Panc1 (cell line): ENCODE measurements around the gene WIPF2. TPM values are rescaled to one million over a fixed set of nuclear protein-coding genes. Genes with fewer than 3 reads are reported as not detected.

Experiments
- ATAC-seq: fragments of 200-7000 bp; cut with Tn5 transposase; 2 replicates; pipeline ENCODE4 v1.9.1; 2020; ENCODE audit warnings: mild to moderate bottlenecking, moderate library complexity
- BruUV-seq: library from RNA; stranded (reverse); fragments of 400-500 nt; replicated peaks from 2 replicates; lab custom pipeline; 2021; lab: Mats Ljungman, UMichigan
- CTCF ChIA-PET: fragments of 300-600 bp; sonication (Branson Sonifier 250); formaldehyde crosslinking; loops from one replicate; lab custom pipeline; 2022; ENCODE audit warnings: antibody characterized with exemption; lab: Charles Lee
- POLR2A ChIA-PET: fragments of 300-600 bp; sonication (Branson Sonifier 250); formaldehyde crosslinking; loops from one replicate; lab custom pipeline; 2022; ENCODE audit warnings: antibody characterized with exemption; lab: Charles Lee
- DNase-seq: peaks from one replicate; pipeline ENCODE4 v3.0.0-alpha.2; 2010; ENCODE audit warnings: low read depth, low spot score
- H3K27ac ChIP-seq: 2 replicates; pipeline ENCODE4 v1.5.1; 2011; ENCODE audit warnings: mild to moderate bottlenecking, low read length, inconsistent platforms
- H3K27me3 ChIP-seq: fragments of 200-500 bp; sonication (Bioruptor generic); 2 replicates; pipeline ENCODE4 v1.6.0; 2014; ENCODE audit warnings: low read length, inconsistent platforms; ENCODE audit not compliant: control insufficient read depth, insufficient read depth
- H3K36me3 ChIP-seq: fragments of 200-500 bp; sonication (Bioruptor generic); 2 replicates; pipeline ENCODE4 v1.5.1; 2014; ENCODE audit warnings: inconsistent platforms, mild to moderate bottlenecking, low read length, moderate library complexity; ENCODE audit not compliant: control insufficient read depth, insufficient read depth
- H3K4me1 ChIP-seq: 2 replicates; pipeline ENCODE4 v1.5.1; 2011; ENCODE audit warnings: inconsistent platforms, mild to moderate bottlenecking, low read length, moderate library complexity; ENCODE audit not compliant: control insufficient read depth, insufficient read depth
- H3K4me3 ChIP-seq, 2 experiments: 2 replicates each; pipeline ENCODE4 v1.5.1; 2011 to 2012; ENCODE audit warnings: low read depth in 2 of 2, low read length in 2 of 2, mild to moderate bottlenecking in 2 of 2, inconsistent platforms in 1 of 2, moderate library complexity in 1 of 2
- H3K9me3 ChIP-seq: fragments of 200-500 bp; sonication (Bioruptor generic); 2 replicates; pipeline ENCODE4 v1.5.1; 2014; ENCODE audit warnings: low read depth, mild to moderate bottlenecking, inconsistent platforms, low read length, moderate library complexity; ENCODE audit not compliant: control insufficient read depth, insufficient read depth
- CTCF ChIP-seq: fragments of 450-650 bp; IDR thresholded peaks from 2 replicates; pipeline ENCODE4 v1.5.1; 2017; ENCODE audit warnings: mild to moderate bottlenecking
- POLR2AphosphoS5 ChIP-seq: IDR thresholded peaks from 2 replicates; pipeline ENCODE4 v1.6.1; 2012; ENCODE audit warnings: mild to moderate bottlenecking, low read depth, low read length, moderate library complexity
- SIN3A ChIP-seq: IDR thresholded peaks from 2 replicates; pipeline ENCODE4 v1.6.1; 2012; ENCODE audit warnings: low read depth, mild to moderate bottlenecking, low read length, moderate library complexity, borderline replicate concordance; ENCODE audit not compliant: insufficient read depth
- TCF7L2 ChIP-seq: IDR thresholded peaks from 2 replicates; pipeline ENCODE4 v1.6.1; 2011; ENCODE audit warnings: mild to moderate bottlenecking, low read depth, low read length, inconsistent platforms
- in situ Hi-C: cut with HindIII; loops from 2 replicates; pipeline ENCODE4 v1.10.0; 2016; ENCODE audit warnings: low sequenced_read_pairs, low pct_unique_long_range_greater_than_20kb
- intact Hi-C: fragments of 100-400 bp; cut with micrococcal nuclease; formaldehyde crosslinking; loops from one replicate; pipeline ENCODE4 v1.10.0; 2022; ENCODE audit not compliant: unreplicated experiment
- total RNA-seq: library from RNA; stranded (reverse); gene quantifications from one replicate; pipeline ENCODE4 v1.2.1, GENCODE V29; 2021; ENCODE audit not compliant: unreplicated experiment
- TF ChIP-seq, protein P1 (sequence below), 2 experiments: IDR thresholded peaks; 2 replicates each; pipeline ENCODE4 v1.6.1; 2011 to 2012; ENCODE audit warnings: low read depth in 2 of 2, control low read depth in 1 of 2, low read length in 1 of 2, mild to moderate bottlenecking in 1 of 2, moderate library complexity in 1 of 2; ENCODE audit not compliant: insufficient read depth in 1 of 2

WIPF2 gene
- total RNA-seq, 1 experiment from 2014 or later = 45.9 TPM

DNA sequence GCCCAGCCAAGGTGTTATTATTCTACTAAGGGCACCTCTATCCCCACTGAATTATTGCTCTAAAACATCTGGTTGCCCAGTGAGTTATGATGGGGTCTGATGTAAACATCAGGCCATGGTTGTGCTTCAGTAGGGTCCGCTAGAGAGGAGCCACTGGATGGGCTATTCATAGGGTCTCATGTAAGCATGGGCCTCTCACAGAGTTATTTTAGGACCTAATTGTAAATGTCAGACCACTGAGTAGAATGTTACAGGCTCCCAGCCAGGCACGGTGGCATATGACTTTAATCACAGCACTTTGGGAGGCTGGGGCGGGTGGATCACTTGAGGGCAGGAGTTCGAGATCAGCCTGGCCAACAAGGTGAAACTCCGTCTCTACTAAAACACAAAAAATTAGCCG is 36.5 kb upstream of the WIPF2 start:
- ATAC-seq = no peak
- no peaks in the 10 kb centered on the region for H3K36me3 ChIP-seq
- no peaks in the 10 kb centered on the region for H3K9me3 ChIP-seq
- in situ Hi-C loops = no loop called here
- BruUV-seq = no TSS peak
- H3K4me3 ChIP-seq = no peak overlapping the region
- H3K27me3 ChIP-seq = no peaks in the 10 kb centered on the region
- intact Hi-C loops = no loop called here
- TF ChIP-seq, protein P1, sequence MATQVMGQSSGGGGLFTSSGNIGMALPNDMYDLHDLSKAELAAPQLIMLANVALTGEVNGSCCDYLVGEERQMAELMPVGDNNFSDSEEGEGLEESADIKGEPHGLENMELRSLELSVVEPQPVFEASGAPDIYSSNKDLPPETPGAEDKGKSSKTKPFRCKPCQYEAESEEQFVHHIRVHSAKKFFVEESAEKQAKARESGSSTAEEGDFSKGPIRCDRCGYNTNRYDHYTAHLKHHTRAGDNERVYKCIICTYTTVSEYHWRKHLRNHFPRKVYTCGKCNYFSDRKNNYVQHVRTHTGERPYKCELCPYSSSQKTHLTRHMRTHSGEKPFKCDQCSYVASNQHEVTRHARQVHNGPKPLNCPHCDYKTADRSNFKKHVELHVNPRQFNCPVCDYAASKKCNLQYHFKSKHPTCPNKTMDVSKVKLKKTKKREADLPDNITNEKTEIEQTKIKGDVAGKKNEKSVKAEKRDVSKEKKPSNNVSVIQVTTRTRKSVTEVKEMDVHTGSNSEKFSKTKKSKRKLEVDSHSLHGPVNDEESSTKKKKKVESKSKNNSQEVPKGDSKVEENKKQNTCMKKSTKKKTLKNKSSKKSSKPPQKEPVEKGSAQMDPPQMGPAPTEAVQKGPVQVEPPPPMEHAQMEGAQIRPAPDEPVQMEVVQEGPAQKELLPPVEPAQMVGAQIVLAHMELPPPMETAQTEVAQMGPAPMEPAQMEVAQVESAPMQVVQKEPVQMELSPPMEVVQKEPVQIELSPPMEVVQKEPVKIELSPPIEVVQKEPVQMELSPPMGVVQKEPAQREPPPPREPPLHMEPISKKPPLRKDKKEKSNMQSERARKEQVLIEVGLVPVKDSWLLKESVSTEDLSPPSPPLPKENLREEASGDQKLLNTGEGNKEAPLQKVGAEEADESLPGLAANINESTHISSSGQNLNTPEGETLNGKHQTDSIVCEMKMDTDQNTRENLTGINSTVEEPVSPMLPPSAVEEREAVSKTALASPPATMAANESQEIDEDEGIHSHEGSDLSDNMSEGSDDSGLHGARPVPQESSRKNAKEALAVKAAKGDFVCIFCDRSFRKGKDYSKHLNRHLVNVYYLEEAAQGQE (IDR thresholded peaks at IDR 0.05; ENCODE audit: insufficient read depth in 1 of 2, low read depth in 2 of 2, low read length in 1 of 2) = no peak
- TF ChIP-seq CTCF (no peak), POLR2AphosphoS5 (no peak), SIN3A (no peak), TCF7L2 (no peak)
- H3K4me1 ChIP-seq = peaks cover 12% of the 10 kb centered on the region
- no peak overlapping the region for H3K27ac ChIP-seq
- no peak for DNase-seq
- POLR2A ChIA-PET = interaction anchor here (0.6 to 1.2 kb wide), 2 partner anchors 10 to 169 kb away, joined by 3 to 5 read pairs; no protein-coding TSS in a partner anchor
- CTCF ChIA-PET = no interaction called here

GRCh38 chr17:40187238-40187637 is 31.9 kb upstream of the WIPF2 start:
- no peak overlapping the region for H3K4me3 ChIP-seq
- in situ Hi-C loops = no loop called here
- H3K36me3 ChIP-seq = no peaks in the 10 kb centered on the region
- no peaks in the 10 kb centered on the region for H3K27me3 ChIP-seq
- no TSS peak for BruUV-seq
- intact Hi-C loops = no loop called here
- no peak overlapping the region for H3K27ac ChIP-seq
- ATAC-seq (no peak), DNase-seq (no peak)
- POLR2A ChIA-PET = no interaction called here
- H3K9me3 ChIP-seq = no peaks in the 10 kb centered on the region
- no peak for TF ChIP-seq TCF7L2
- TF ChIP-seq, protein P1 (IDR thresholded peaks at IDR 0.05; ENCODE audit: insufficient read depth in 1 of 2, low read depth in 2 of 2, low read length in 1 of 2) = no peak
- no peak for TF ChIP-seq POLR2AphosphoS5
- no peak for TF ChIP-seq CTCF
- no peak for TF ChIP-seq SIN3A
- H3K4me1 ChIP-seq = 0 out of 2 replicates have a peak, but pooled peaks cover 2% of the 10 kb centered on the region
- CTCF ChIA-PET = interaction anchor here (0.6 kb wide), 1 partner anchor 15 kb away, joined by 4 read pairs; no protein-coding TSS in a partner anchor
